ENCODE data around the gene JMJD4.

JMJD4 gene

DNA sequence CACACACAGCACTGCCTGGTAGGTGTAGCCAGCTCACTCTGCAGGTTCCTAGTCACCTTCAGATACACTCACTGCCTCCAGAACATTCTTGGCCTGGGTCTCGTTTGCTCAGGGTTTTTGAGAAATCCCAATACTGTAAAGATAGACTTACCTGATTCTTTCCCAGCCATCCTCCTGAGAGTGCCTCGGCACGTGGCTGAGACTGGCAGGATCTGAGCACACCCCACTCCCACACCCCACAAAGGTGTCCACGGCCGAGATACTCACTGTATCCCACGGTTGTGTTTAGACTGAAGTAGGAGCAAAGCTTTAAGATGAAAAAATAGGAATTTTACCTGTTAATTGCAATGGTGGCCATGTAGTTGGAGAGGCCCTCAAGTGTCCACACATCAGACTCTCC is 33.5 kb upstream of the JMJD4 start:
- ATAC-seq: no peak

DNA sequence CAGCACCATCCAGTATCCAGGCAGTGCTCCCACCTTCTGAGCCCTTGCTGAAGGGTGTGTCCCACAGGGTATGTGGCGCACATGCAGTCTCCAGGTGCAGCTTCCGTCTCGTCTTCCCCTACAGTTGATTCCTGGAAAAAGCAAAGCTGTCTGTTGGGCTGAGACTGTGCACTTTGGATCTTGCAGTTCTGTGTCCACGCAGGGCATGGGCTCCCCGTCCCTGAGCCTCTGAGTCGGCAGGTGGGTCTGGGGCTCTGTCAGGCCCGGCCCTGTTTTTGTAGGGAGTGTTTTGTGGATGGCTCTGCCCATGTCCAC is 33.0 kb upstream of the JMJD4 start:
- ATAC-seq: no peak

DNA sequence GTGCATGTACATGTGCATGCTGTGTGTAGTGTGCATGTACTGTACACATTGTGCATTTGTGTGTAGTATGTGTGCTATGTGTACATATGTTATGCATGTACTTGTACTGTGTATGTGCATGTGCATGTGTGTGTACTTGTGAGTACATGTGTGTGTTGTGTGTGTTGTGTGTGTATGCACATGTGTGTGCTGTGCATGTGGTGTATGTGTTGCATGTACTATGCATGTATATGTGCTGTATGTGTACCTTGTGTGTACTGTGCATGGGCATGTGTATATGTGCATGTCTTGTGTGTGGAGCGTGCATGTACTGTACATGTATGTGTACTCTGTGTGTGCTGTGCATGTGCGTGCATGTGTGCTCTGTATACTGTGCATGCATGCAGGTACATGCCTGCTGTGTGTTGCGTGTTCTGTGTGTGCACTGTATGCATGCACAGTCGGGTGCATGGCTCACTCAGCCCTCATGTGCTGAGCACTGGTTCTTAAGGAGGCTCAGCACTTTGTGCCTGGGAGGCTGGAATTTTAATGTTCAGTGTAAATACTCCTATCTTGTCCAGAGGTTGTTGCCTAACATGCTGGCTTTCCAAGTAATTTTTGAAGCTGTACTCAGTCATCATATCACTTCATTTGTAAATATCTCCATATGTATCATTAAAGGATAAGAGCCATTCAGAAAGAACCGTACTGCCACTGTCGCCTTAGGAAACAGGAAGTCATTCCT is 32.5 kb upstream of the JMJD4 start:
- no peak for ATAC-seq

DNA sequence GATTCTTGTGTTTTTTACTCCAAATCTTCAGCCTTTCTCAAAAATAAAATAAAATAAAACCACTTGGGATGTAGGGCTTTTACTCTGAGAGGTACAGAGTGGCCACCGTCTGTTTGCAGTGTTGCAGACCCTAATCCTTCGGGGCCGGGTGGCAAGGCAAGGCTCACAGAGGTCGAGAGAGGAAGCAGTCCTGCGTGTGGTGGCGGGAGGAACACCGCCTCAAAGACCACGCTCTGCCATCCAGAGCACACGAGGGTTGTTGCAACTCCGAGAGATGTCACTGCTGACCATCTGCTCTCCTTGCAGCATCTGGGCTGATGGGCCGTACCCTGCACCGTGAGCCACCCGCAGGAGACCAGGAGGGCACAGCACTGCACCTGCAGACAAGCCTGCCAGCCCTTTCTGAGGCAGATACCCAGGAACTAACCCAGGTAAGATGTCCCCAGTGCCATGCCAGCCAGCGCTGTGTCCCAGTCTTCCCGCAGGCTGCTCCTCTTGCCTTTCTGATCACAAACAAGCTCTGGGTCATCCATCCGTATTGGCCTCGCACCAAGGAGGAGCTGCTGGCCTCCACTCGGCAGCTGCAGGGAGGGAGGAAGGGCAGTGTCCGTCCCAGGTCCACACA is 31.7 kb upstream of the JMJD4 start:
- ATAC-seq: no peak

DNA sequence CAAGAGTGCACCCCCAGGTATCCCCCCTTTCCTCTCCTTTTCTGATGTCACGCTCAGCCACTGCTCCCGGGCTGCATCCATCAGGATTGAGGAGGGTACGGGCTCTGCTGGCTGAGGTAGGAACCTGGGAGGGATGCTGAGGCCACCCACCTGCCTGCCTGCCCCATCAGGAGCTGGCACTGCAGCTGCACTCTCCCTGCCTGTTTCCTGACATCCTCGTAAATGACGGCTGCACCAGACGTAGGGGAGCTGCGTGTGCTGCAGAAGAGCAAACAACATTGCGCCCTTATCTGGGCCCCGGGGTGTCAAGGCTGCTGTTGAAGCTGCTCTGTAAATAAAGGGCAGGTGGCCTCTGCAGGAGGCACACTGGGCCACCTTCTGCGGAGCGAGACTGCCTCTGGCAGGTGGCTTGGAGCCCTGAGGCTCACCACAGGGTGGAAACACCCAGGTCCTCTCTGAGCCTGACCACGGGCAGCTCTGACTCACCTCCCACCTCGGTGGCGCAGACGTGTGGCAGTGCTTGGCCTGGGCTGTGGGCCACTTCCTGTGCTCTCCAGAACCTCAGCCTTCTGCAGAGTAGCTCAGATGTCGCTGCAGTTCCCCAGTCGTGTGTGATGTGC is 31.0 kb upstream of the JMJD4 start:
- ATAC-seq: peak; percentile 81 to 83

DNA sequence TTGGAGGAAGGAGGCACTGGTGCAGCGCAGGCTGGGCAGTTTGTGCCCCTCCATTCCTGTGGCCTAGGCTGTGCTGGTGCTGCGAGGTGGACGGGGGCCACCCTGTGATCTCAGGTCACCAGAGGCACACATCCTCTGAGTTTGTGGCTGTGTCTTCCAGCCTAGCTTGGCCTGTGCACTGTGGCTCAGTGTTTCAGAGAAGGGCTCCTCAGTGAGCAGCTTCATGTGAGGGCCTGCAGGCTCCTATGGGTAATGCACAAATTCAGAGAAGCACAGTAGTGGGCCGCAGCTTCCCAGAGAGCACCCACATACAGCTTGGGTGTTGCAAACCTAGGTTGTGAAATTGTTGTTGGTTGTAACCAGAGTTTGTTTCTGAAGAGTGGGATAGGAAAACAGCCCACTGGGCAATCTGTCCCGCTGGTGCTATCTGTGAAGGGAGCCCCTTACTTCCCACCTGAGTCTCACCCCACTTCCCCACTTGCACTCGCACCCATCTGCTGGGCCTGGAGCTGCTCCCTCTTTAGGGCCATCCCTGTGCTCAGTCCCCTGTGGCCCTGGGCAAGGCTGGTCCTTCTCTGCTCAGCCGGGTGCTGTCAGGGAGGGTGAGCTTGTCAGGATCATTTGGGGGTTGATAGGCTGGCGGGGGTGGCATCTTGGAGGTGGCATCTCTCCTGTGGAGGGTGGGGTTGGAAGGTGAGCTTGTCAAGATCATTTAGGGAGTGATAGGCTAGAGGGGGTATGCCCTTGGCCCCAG is 30.3 kb upstream of the JMJD4 start:
- ATAC-seq: no peak

DNA sequence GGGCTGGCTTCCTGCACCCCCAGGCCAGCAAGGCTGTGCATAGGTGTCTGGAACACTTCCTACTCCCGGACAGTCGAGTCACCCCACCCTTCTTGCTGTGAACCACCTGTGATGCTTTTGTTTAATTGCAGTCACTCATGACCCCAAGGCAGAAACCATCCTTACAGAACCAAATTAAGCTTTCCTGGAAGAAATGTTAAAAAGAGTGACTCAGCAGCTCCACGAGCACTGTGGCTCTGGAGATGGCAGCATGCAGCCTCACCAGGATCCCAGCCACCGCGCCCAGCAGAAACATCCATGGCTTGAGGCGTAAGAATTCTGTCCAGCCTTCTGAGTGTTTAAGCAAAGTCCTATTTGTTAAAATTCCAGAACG is 28.9 kb upstream of the JMJD4 start:
- no peak for ATAC-seq

DNA sequence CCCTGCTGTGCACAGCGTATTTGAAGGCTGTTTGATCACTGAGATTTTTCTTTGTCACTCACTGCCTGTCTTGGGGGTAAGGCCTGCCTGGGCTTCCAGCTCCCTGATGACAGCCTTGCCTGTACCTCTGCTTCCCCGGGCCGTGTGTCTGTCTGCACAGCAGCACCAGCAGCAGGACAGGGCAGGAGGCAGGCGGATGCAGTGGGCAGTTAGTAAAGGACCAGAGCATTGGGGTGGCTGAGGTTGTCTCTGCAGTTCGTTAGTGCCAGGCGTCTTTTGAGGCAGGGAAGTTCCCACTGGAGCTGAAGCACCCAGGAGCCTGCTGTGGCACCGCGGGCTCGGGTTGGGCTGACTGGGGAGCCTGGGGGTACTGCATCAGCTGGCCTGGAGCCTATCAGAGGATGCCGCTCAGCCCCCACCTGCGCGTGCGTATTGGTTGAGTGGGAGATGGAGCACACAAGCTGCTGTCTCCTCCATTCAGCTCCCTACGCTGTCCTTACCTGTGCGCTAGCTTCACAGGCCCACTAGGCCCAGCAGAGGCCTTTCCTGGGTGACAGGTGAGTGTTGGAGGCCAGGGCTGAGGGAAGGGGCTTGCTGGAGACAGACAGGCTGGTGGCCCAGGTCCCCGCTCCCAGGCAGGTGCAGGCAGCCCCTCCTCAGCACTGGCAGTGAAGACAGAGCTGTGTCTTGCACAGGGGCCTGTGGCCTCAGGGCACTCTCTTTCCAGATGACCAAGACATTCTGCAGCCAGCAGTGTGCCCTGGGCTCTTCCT is 28.3 kb upstream of the JMJD4 start:
- no peak for ATAC-seq

DNA sequence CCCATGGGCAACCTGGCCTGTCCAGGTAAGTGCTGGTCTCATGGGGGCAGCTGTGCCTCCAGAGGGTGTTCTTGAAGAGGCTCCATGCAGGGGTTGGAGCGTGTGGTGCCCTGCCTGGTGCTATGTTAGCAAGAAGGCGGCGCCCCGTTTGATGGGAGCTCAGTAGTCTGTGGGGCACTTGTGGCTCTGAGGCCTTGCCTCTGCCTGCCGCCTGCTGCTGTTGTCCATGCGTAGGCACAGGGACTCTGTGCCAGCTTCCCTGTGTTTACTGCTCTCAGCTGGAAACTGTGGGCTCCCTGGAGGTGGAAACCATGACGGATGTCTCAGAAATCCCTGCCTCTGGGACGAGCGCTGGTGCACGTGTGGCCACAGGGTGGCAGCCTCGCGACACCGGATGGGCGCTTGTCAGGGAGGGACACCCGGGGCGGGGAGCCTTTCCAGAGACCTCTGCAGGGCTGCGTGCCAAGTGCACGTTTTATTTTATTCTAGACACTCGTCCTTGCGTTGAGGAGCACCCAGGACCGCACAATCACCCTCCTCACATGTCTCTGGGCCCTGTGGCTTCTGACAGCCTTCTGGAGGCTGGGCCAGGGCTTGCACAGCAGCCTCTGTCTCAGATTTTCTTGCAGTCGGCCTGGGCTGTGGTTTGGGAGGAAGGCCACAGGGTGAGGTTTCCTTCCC is 27.3 kb upstream of the JMJD4 start:
- peak; percentile 71 to 74 for ATAC-seq

DNA sequence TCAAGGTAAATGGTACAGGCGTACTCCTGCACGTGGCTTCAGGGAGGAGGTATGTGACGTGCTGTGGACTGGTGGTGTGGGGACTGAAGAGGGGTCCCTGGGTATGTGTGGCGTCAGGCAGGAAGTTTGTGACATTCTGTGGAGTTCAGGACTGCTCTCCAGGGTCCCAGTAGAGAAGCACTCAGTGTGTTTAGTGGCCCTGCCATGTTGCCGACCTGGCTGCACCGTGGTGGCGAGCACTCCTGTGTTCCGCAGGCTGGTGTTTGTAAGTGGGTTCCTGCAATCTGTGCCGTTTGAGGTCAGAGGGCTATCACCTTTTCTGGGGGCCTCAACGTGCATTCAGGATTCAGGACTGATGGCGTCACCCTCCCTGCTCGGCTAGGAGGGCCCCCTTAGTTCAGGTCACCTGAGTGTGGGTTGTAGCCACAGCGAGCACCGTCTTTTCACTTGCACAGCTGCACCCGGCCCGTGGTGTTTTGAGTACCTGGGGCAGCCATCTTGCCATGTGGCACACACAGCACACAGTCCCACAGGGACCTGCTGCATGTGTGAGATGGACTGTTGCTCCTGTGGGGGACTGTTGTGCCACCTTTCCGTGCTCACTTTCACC is 26.6 kb upstream of the JMJD4 start:
- ATAC-seq: no peak

DNA sequence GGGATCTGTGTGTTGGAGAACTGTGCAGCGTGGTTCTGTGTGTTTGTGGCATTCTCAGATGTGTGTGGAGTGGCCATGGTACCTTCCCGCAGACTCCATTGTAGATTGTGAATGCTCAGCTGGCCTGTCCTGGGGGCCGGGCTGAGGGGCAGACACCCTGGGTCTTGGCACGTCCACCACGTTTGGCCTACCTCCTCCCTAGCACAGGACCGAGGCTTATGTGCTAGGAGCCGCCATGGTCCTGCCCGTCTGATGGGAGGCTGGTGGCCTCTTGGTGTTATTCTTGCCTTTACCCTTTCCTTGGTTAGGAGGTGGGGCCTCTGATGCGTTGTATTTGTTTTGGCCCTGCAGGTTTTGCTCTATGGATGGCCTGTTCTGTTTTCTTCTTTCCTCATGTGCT is 25.3 kb upstream of the JMJD4 start:
- no peak for ATAC-seq

DNA sequence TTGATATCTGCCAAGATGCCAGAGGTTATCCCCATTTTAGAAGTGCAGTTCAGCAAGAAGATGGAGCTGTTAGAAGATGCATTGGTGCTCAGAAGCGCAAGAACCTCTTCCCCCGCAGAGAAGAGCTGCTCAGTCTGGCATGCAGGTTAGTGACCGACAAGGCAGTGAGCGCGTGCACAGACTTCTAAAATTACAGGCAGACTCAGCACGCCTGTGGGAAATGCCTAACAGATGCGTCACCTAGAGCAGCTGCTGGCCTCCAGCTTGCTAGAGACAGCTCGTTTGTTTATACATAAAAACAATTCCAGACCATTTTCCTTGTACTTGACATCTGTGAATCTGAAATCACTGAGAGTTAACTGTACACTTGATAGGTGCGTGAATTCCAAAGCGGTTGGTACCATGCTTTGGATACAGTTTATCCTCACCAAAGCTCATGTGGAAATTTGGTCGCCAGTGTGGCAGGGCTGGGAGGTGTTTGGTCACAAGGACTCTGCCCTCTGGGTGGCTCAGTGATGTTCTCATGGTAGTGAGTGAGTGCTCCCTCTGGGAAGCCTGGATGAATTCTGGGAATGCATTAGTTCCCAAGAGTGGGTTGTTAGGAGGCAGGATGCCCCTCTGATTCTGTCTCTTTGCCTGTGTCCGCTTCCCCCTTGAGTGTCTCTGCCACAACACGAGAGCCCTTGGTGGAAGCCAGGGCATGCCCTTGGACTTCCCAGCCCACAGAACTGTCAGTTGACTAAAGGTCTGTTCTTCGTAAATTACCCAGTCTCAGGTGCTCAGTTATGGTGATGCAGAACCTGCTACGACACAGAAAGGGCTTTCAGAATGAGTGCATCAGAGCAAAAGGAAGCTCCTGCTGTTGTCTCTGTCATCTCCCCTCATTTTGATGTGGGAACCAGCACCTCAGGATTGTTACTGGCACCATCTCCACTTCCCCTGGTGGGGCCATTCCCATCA is 24.5 kb upstream of the JMJD4 start:
- peak; percentile 23 to 29 for ATAC-seq

DNA sequence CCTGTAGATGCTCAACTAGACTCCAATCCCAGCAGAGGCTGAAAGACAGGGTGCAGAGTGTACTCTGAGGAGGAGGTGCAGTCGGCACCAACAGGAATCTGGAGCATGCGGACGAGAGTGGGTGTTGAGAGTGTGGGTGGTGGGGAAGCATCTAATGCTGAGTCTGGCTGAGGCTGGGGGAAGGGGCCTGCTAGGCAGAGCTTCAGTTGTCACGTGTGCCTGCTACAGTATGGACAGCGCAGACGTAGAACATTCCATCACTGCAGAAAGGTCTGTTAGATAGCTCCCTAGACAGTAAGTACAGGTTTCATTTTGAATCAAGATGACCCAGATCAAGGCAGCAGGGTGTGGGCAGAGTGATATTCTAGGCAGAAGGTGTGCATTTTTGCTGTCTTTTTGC is 23.3 kb upstream of the JMJD4 start:
- ATAC-seq: peak; percentile 35 to 37

DNA sequence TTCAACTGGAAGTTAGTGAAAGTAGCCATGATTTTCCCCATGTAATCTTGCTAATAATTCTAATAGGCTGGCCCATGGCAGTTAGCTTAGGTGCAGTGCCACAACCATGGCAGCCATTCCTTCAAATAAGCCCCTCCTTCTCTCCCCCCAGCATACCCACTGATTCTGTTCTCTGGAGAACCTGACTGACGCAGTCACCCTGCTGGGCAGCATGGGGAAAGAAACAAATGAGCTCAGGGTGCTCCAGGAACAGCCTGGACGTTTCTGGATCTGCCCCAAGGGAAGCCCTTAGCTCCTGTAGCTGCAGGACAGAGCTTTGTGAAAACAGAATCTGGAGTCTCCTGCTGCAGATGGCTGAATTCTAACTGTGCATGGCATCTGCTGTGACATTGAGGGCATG is 22.7 kb upstream of the JMJD4 start:
- ATAC-seq: no peak

DNA sequence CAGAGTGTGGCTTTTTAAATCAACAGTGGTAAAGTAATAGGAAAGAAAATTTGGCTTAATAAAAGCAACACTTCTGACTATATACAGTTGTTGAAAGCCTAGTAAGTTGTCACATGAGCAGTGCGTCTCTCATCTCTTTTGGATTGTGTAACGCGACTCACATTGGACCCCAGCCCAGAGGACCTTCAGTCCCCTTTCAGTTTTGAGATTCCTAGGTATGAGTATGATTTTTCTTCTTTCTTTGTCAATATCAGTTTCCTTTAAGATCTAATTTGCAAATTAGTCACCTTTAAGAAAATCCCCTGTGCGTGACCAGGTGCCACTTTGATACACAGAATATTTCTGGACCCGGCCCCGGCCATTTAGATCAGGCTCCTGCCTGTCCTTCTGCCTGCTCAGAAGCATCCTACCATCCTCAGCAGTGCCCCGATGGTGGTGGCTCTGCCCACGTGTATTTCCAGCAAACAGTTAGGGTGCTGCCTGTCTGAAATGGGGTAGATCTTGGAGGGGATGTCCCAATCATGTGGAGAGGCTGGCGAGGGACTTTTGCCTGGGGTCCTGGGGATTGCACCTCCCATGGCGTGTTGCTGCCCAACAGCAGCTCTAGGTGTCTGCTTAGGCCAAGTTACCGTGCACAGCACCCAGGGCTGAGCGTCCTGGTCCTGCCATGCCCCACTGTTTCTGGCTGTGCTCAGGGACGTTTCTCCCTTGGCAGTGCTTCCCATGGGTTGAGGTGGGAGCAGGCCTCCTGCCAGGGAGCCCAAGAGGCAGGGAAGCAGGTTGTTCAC is 21.3 kb upstream of the JMJD4 start:
- peak; percentile 61 to 71 for ATAC-seq

DNA sequence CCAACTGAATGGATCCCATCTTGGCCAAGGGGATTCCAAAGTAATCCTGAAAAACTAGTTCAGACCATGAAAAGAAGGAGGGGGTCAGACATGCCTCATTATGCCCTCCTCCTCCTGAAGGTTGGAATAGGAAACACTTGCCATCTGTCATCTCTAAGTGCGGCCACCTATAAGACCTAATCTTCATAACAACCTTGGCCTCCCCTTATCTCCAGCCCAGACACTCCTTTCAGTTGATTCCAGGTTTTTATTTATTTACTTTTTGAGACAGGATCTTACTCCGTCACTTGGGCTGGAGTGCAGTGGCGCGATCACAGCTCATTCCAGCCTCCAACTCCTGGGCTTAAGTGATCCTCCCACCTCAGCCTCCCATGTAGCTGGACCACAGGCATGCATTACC is 19.9 kb upstream of the JMJD4 start:
- no peak for ATAC-seq

DNA sequence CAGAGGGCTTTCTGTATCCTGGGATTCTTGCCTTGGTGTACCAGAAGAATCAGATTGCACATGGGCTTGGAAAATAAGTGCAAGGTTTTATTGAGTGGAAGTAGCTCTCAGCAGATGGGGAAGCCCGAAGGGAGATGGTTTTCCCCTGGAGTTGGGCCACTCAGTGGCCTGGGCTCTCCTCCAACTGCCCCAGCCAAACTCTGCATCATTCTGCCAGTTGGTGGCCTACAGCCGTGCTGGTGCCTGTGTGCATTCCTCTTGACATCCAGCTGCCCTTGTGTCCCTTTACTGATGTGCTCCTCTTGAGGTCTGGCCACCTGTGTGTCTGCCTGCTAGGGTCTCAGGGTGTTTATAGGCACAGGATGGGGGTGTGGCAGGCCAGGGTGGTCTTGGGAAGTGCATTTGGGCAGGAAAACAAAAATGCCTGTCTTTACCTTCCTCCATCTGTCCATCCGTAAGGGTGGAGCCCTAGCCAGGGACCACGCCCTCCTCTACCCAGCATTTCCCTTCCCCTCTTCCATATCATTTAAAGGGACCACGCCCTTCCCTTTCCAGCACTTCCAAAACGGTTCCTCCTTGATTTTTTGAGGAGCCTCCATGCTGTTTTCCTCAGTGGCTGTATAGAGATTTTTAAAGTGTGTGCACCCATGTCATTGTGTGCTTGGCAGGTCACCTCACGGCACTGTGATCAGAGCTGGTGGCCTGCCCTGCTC is 19.1 kb upstream of the JMJD4 start:
- no peak for ATAC-seq

DNA sequence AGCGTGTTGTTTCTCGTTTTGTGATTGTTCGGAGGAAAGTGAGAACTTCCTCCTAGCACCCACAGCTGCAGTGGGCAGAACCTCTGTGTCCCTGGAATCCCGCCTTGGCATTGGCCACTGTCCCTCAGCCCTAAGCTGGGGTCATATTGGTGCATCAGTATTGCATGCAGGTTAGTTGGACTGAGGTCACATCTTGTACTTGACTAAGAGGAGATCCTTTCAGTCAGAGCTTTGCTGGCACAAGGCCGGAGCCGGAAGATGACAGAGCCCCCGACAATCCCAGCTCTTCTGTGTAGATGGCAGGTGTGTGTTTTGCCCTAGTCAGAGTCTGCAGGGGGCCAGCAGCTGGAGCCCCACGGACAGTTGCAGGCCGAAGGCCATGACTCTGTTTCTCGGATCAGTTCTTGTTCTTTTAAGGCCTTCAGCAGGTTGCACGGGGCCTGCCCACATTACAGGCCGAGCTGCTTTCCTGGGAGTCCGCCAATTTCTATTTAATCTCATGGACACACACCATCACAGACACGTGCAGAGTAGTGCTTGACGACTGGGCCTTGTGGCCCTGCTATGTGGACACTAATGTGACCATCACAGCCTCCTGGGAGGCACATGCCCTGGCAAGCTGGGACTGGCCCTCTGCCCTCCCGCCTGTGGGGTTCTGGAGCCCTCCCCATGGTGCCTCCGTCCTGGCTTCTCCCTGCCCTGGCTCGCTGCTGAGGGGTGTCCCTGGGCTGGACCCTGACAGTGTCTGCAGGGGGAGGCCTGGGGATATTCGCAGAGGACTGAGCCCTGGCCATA is 15.0 kb upstream of the JMJD4 start:
- ATAC-seq: no peak

Measured in activated CD4-positive, CD25-positive, alpha-beta regulatory T cell treated with anti-CD3 and anti-CD28 coated beads, Interleukin-2, amount 50 U/mL, for 24 hours (primary cell).